HEK293 (cell line): ENCODE results near the gene DPPA5.
A peak's percentile ranks its signal among the peaks of the same experiment; 100 is the strongest.

Experiments
- CTCF ChIA-PET: fragments of 350-600 bp; formaldehyde crosslinking; extraction: SDS; loops from one replicate; lab custom pipeline; 2021; ENCODE audit warnings: antibody characterized with exemption; lab: Yijun Ruan, JAX
- POLR2A ChIA-PET: fragments of 300-600 bp; formaldehyde crosslinking; extraction: SDS; loops from one replicate; lab custom pipeline; 2020; ENCODE audit warnings: antibody characterized with exemption, inconsistent platforms; lab: Yijun Ruan, JAX
- H3K27ac ChIP-seq: fragments of 200-500 bp; sonication (Bioruptor generic); 2 replicates; pipeline ENCODE4 v1.5.1; 2014; ENCODE audit warnings: low read depth, low read length, control low read depth, inconsistent platforms; ENCODE audit errors: extremely low read depth
- H3K36me3 ChIP-seq, 2 experiments: fragments of 200-500 bp in 1 of 2; sonication (Bioruptor generic) in 1 of 2; 1 replicate in 1 of 2; 2 replicates in 1 of 2; pipeline ENCODE4 v1.5.1; 2014 to 2017; ENCODE audit warnings: inconsistent platforms in 2 of 2, low read length in 2 of 2; ENCODE audit not compliant: control insufficient read depth in 2 of 2, insufficient read depth in 1 of 2
- H3K4me1 ChIP-seq: fragments of 200-500 bp; sonication (Bioruptor generic); 2 replicates; pipeline ENCODE4 v1.5.1; 2014; ENCODE audit warnings: mild to moderate bottlenecking, low read length, inconsistent platforms; ENCODE audit not compliant: control insufficient read depth, insufficient read depth
- H3K4me3 ChIP-seq: 2 replicates; pipeline ENCODE4 v1.5.1; 2011; ENCODE audit warnings: low read depth, mild to moderate bottlenecking, control low read depth, low read length, moderate library complexity
- H3K9me3 ChIP-seq: fragments of 200-500 bp; sonication (Bioruptor generic); 2 replicates; pipeline ENCODE4 v1.5.1; 2014; ENCODE audit warnings: low read depth, low read length, inconsistent platforms; ENCODE audit not compliant: control insufficient read depth, insufficient read depth
- HOXA7 ChIP-seq: sonication (generic); formaldehyde crosslinking; IDR thresholded peaks from 2 replicates; pipeline ENCODE4 v1.8.1; 2022; ENCODE audit warnings: missing genetic modification reagents, borderline replicate concordance
- ZBTB48 ChIP-seq: fragments of 450-650 bp; formaldehyde crosslinking; IDR thresholded peaks from 2 replicates; pipeline ENCODE4 v1.5.1; 2016; ENCODE audit warnings: missing biosample characterization, missing genetic modification characterization
- ZNF16 ChIP-seq: fragments of 450-650 bp; formaldehyde crosslinking; IDR thresholded peaks from 2 replicates; pipeline ENCODE4 v1.5.1; 2016; ENCODE audit warnings: low read depth, missing biosample characterization, missing genetic modification characterization
- ZNF2 ChIP-seq: fragments of 450-650 bp; formaldehyde crosslinking; IDR thresholded peaks from 2 replicates; pipeline ENCODE4 v1.5.1; 2016; ENCODE audit warnings: missing biosample characterization, missing genetic modification characterization
- ZNF274 ChIP-seq, 2 experiments: fragments of 200-500 bp in 1 of 2; fragments of 450-650 bp in 1 of 2; sonication (Bioruptor generic) in 1 of 2; formaldehyde crosslinking in 1 of 2; IDR thresholded peaks; 2 replicates each; pipeline versions ENCODE4 v1.5.1 to v1.6.1; 2014 to 2016; ENCODE audit warnings: borderline replicate concordance in 1 of 2, inconsistent platforms in 1 of 2, low read length in 1 of 2, missing biosample characterization in 1 of 2, missing genetic modification characterization in 1 of 2
- ZNF335 ChIP-seq: fragments of 450-650 bp; formaldehyde crosslinking; conservative IDR thresholded peaks from 2 replicates; pipeline ENCODE4 v1.5.1; 2016; ENCODE audit warnings: missing biosample characterization, missing genetic modification characterization
- ZNF391 ChIP-seq: fragments of 450-650 bp; formaldehyde crosslinking; IDR thresholded peaks from 2 replicates; pipeline ENCODE4 v1.5.1; 2016; ENCODE audit warnings: low read depth, missing biosample characterization, missing genetic modification characterization, borderline replicate concordance
- ZNF398 ChIP-seq: fragments of 450-650 bp; formaldehyde crosslinking; IDR thresholded peaks from 2 replicates; pipeline ENCODE4 v1.5.1; 2017; ENCODE audit warnings: missing biosample characterization, missing genetic modification characterization
- ZNF548 ChIP-seq: fragments of 450-650 bp; formaldehyde crosslinking; IDR thresholded peaks from 2 replicates; pipeline ENCODE4 v1.5.1; 2016; ENCODE audit warnings: missing biosample characterization, missing genetic modification characterization
- ZNF626 ChIP-seq: fragments of 450-650 bp; sonication (Bioruptor Pico); formaldehyde crosslinking; IDR thresholded peaks from 2 replicates; pipeline ENCODE4 v1.5.1; 2018; ENCODE audit warnings: missing biosample characterization, missing genetic modification characterization, inconsistent platforms
- ZNF660 ChIP-seq: fragments of 450-650 bp; IDR thresholded peaks from 2 replicates; pipeline ENCODE4 v1.5.1; 2018; ENCODE audit warnings: missing biosample characterization, mild to moderate bottlenecking, missing genetic modification characterization
- ZNF785 ChIP-seq: fragments of 450-650 bp; formaldehyde crosslinking; IDR thresholded peaks from 2 replicates; pipeline ENCODE4 v1.5.1; 2016; ENCODE audit warnings: missing biosample characterization, missing genetic modification characterization
- TF ChIP-seq, protein P1 (sequence below): fragments of 450-650 bp; formaldehyde crosslinking; IDR thresholded peaks from 2 replicates; pipeline ENCODE4 v1.5.1; 2016; ENCODE audit warnings: missing biosample characterization, missing genetic modification characterization

The DPPA5 gene

DNA sequence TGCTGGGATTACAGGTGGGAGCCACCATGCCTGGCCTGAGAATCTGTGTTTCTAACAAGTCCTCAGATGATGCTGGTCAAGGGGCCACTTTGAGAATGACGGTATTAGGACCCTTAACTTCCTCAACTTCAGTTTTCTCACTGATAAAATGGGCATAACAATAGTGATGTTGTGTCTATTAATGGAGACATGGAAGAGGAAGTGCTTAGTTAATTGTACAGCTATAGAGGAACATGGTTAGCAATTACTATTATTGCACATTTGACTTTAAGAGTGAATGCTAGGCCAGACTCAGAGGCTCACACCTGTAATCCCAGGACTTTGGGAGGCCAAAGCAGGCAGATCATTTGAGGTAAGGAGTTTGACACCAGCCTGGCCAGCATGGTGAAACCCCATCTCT lies 12.7 kb downstream of the DPPA5 start (continued):
- TF ChIP-seq, protein P1, sequence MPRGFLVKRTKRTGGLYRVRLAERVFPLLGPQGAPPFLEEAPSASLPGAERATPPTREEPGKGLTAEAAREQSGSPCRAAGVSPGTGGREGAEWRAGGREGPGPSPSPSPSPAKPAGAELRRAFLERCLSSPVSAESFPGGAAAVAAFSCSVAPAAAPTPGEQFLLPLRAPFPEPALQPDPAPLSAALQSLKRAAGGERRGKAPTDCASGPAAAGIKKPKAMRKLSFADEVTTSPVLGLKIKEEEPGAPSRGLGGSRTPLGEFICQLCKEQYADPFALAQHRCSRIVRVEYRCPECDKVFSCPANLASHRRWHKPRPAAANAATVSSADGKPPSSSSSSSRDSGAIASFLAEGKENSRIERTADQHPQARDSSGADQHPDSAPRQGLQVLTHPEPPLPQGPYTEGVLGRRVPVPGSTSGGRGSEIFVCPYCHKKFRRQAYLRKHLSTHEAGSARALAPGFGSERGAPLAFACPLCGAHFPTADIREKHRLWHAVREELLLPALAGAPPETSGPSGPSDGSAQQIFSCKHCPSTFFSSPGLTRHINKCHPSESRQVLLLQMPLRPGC (tag by site-specific recombination) = no peak
- TF ChIP-seq ZBTB48 (tag by site-specific recombination) (no peak), ZNF398 (tag by site-specific recombination) (no peak), HOXA7 (CRISPR knock-in tag) (no peak)

- no peak for TF ChIP-seq ZNF626 (tag by site-specific recombination)
- POLR2A ChIA-PET = no interaction called here
- Histone ChIP-seq H3K4me3 (no peak overlapping the region), H3K4me1 (no peaks in the 10 kb centered on the region), H3K9me3 (no peaks in the 10 kb centered on the region), H3K36me3 (no peaks in the 10 kb centered on the region), H3K27ac (no peak overlapping the region)
- CTCF ChIA-PET = interaction anchor here (0.5 to 1.4 kb wide), 2 partner anchors 10 to 1028 kb away, joined by 3 to 4 read pairs; no protein-coding TSS in a partner anchor
Measured at GRCh38 chr6:73340048-73340447, 14.0 kb downstream of the DPPA5 start.

DNA sequence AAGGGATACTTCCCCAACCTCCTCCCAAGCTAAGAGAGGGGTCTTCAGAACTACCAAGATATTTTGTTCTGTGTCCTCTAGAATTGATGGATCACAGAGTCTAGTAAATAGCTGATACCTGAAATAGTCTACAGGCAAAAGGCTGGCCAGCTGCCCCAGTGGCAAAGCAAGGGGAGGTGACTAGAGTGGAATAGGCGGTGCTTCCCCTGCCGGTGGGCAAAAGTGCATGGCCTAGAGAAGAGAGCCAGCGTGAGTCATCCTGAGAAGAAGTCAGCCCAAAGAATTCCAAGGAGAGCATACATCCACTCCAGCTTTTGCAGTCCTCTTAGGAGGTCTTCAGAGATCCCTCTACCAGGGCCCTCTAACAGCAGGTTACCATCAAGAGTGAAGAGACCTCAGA lies 14.7 kb downstream of the DPPA5 start:
- ChIA-PET POLR2A (no interaction called here), CTCF (interaction anchor here (0.6 to 1.7 kb wide), 5 partner anchors 13 to 313 kb away, joined by 3 to 9 read pairs (median 4); no protein-coding TSS in a partner anchor)
- no peak overlapping the region for H3K27ac ChIP-seq
- H3K9me3 ChIP-seq = no peaks in the 10 kb centered on the region
- no peaks in the 10 kb centered on the region for H3K36me3 ChIP-seq
- H3K4me3 ChIP-seq = no peak overlapping the region
- H3K4me1 ChIP-seq = no peaks in the 10 kb centered on the region
- TF ChIP-seq ZNF548 = no peak
- TF ChIP-seq ZNF660 (tag by site-specific recombination) = 0 out of 2 replicates have a peak, but pooled peaks have one; percentile 13
- no peak for TF ChIP-seq ZNF785 (tag by site-specific recombination)
- TF ChIP-seq ZNF335 (tag by site-specific recombination) = peak; percentile 66
- no peak for TF ChIP-seq ZNF274 (IDR thresholded peaks at IDR 0.05; ENCODE audit: low read length)
- TF ChIP-seq ZNF274 (tag by site-specific recombination; IDR thresholded peaks at IDR 0.05; ENCODE audit: borderline replicate concordance) = no peak

- POLR2A ChIA-PET = no interaction called here
- CTCF ChIA-PET = interaction anchor here (0.8 to 4.4 kb wide), 6 partner anchors 9 to 917 kb away, joined by 3 to 44 read pairs (median 8); no protein-coding TSS in a partner anchor
- H3K4me1 ChIP-seq = no peaks in the 10 kb centered on the region
- no peak overlapping the region for H3K4me3 ChIP-seq
- H3K27ac ChIP-seq = no peak overlapping the region
- no peaks in the 10 kb centered on the region for H3K9me3 ChIP-seq
- no peak for TF ChIP-seq ZNF391 (tag by site-specific recombination)
- no peak for TF ChIP-seq ZNF2 (tag by site-specific recombination)
- TF ChIP-seq ZNF16 (tag by site-specific recombination) = no peak
- no peaks in the 10 kb centered on the region for H3K36me3 ChIP-seq
Measured at GRCh38 chr6:73329201-73329600, 24.9 kb downstream of the DPPA5 start.
